Stimulated activated CD4-positive, alpha-beta T cell treated with anti-CD3 and anti-CD28 coated beads, Interleukin-15, amount 100 ng/mL, for 24 hours (primary cell): ENCODE results near the gene NOX3.
"Not testable (repeated sequence)": the region's sequence is repeated elsewhere in the genome, so short reads cannot be mapped to it uniquely, and the experiment has no call there.

Experiments
- DNase-seq: peaks from one replicate; pipeline ENCODE4 v3.0.0-alpha.2; 2020

Gene NOX3

DNA sequence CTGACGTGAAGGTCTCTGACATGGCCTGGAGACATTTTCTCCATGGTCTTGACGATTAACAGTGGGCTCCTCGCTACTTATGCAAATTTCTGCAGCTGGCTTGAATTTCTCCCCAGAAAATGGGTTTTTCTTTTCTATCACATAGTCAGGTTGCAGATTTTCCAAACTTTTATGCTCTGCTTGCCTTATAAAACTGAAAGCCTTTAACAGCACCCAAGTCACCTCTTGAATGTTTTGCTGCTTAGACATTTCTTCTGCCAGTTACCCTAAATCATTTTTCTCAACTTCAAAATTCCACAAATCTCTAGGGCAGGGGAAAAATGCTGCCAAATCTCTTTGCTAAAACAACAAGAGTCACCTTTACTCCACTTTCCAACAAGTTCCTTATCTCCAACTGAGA, 12.9 kb upstream of the NOX3 start:
- DNase-seq, result not testable (repeated sequence)

DNA sequence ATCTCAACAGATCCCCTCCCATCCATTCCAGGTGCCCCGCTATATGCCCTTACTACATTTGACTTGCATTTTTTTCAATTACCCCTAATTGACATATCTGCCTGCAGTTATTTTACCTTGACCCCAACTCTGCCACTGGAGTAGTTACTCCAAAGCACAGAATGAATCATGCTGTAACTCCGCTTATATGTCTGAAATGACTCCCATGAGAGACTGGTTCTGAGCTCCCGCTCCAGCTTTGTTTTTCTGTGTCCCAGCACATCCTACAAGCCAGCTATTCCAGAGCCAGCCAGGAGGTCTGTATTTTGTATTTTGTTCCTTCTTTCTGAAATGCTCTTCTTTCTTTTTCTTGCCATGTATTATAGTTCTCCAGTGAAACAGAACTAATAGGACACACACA, 10.9 kb upstream of the NOX3 start:
- DNase-seq, result no peak

DNA sequence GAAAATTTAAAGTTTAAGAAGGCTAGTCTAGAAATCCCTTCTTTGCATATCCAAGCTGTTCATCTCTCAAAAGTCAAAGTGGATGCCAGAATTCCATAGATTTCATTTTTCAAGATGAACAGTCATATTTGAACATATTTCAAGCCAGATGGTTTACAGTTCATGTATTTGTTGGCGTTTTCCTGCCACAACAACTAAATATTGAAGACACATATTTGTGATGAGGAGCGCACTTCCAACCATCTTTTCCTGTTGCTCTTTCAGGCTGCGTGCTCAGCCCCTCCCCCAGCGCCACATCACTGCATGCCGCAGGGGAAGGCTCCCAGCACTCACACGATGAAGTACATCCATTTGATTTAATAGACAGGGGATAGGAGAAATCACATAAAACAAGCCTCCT, 5.9 kb upstream of the NOX3 start:
- DNase-seq, result no peak

DNA sequence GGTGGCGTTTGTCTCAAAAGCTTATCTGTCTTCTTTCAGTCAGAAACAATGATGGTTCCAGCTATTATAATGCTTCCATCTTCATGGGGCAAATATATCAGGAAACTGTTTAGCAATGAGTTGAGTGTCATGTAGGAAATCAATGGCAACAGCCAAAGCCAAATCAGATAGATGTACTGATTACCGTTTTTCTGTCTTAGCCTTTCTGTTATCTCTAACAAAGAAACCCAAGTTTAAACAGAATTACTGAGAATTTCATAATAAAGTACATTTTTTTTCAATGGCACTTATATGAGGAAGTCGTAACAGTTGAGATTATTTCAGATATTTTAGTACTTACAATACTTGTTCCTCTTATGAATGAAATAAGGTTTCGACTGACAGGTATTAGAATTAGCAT, 1.2 kb downstream of the NOX3 start:
- DNase-seq, result no peak

DNA sequence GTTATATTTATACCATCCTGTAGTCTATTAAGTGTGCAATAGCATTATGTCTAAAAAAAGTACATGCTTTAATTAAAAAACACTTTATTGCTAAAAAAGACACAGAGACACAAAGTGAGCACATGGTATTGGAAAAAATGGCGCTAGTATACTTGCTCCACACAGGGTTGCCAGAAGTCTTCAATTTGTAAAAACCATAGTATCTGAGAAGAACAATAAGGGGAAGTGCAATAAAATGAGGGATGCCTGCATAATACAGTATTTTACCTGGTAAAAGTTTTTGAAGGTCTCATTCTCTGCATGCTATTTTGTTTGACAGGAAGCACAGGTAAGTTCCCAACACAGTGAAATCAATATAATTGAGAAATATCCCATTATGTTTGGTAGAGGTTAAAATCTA, 1.6 kb downstream of the NOX3 start:
- DNase-seq, result no peak

DNA sequence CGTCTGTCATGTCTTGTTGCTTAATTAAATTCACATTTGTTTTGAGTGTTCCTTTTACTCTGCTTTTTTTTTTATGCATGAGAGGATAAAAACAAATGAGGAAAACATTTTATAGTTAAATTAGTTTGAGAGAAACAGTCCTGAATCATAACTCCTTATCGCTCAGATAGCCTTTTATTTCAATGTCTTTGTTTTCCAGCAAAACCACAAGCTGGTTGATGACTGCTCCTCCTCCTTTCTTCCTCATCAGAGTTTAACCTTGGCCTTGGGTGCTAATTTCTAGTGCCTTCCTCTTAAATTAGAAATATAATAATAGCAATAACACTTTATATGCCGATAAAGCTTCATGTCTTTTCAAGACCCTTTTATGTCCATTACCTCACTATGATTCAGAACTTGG, 3.1 kb downstream of the NOX3 start:
- DNase-seq, result no peak

DNA sequence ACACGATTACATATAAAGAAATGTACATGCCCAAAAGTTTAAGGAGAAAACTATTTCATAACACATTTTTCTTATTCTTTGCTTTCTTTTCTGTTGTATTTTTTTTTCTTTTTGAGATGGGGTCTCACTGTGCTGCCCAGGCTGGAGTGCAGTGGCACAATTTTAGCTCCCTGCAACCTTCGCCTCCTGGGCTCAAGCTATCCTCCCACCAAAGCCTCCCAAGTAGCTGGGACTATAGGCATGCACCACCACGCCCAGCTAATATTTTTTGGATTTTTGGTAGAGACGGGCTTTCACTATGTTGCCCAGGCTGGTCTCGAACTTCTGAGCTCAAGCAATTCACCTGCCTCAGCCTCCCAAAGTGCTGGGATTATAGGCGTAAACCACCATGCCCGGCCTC, 4.1 kb downstream of the NOX3 start:
- not testable (repeated sequence) for DNase-seq

DNA sequence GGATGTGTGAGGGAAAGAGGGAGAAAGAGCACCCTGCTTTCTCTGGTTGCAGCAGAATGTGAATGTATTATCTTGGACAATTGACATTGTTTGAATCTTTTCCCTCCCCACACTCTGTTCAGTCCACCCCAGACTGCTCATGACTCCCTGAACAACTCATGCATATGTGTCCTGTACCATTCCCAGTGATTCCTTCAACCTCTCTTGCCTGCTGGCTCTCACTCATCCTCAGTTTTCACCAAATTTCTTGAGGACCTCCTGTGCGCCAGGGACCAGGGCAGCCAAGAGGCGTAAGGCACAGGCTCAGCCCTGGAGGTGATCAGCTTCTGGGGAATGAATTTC, 5.4 kb downstream of the NOX3 start:
- DNase-seq, result no peak

DNA sequence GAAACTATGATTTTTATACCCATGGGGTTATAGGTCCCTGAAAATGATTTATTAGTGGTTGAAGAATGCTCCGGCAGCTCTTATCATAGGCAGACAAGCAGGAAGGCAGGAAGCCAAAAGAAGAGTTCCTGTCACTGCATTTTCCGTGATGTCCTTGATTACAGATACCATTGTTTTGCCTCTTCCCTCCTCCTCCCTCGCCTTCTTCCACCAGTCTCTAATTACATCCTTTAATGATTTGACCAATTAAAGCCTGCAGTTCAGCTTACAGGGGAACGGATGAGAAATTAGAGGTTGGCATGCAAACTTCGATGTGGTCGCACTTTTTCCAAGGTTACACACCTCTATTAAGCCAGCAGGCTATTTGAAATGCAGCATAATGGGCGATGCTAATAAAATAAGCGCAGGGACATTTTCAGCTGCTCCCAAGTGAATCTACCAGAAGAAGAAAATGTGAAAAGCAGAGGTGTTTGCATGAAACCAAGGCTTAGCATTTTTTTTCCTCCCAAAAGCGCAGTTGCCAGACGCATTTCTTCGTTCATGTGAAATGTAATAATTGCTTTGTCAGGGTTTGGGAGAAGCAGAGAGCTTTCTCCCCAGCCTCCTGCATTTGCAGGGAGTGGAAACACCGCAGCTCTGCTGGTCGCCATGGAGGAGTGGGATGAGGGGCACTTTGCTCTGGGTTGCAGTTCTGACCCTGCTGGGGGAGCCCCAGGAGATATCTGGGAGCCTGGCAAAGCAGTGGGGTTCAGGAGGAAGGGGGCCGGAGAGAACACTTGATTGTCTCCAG, 6.0 kb downstream of the NOX3 start:
- DNase-seq, result no peak

DNA sequence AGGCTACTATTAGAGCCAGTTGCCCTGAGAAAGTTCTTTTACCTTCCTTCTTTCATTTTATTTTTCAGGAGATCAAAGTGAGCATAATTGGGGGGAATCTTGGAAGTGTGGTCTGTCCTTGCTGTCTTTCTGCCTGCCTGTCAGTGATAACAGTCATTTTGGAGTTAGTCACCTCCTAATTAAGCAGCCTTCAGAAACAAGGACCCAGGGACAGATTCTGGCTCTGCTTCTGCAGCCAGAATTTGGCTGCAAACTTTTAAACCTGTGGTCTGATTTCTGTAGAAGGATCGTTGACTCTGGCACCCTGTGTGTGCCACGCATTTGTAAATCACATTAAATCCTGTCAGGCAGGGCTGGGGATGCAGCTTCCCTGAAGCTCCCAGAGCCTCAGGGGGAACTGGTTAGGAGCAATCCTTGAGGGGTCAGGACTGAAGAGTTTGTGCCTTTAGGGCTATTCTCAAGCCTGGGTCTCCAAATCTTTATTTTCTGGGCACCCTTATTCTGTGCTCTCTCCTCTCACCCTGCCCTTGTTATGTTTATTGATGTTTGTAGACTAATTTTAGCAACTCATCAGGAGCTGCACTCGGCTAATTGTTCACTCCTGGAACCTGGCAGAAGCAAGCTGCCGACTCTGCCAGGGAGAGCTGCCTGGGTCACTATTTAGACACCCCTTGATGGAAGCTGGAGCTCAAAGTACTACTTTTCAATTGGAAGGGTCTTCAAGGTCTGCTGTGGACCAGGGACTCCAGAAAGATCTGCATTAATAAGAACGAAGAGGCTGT, 6.8 kb downstream of the NOX3 start:
- no peak for DNase-seq

DNA sequence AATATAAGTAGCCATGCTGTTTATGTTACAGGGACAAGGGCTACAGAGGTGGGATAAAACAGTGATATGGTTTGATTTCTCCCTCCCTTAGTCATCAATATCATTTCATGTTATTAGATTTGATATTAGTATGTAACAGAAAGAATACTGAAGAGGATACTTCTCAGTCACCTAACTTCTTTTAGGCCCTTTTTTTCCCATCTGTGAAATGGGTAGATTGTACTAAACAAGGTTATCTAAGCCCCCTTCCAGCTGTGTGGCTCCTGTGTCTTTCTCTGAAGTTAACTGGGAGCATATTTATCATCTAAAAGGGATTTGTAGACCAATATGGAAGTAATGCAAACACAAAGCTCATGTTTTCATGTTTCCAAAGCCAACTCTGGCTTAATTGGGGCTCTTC, 7.7 kb downstream of the NOX3 start:
- DNase-seq, result no peak

DNA sequence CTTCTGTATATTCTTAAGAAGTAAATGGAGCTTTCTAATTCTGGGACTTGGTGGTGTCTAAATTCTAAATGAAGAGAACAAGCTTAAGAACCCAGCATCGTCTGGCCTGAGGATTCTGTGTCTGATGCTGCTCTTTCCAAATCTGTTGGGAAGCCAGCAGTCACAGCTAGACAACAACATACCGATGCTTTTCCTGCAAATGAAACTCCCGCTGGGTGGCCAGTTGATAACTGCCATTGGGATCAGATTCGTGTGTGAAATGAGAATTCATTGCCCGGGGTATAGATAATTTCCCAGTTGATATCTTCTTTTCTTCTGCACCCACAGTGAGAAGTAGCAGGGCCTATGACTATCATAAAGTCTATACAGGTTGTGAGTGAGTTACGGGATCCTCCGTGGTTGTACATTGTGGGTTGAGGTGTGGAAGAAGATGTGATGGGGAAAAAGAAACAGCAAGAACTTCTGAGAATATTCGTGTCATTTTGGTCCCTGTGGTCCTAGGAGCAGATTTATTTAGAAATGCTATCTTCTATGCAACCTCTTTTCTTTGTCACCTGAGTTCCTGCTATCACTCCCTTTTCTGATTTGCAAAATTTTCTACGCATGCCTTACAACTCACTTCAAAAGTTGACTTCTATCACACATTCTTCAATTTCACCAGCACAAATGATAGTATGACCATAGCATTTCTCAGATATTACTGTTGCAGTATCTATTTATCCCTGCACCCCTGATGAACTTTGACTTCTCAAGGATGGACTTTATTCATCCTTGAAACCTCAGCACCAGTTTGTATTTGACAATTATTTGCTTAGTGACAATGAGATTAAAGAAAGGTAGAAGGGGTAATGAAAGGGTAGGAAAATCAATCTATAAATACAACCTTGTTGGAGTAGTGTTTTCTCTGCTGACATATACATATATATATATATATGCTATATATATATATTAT, 10.4 kb downstream of the NOX3 start:
- peak; percentile 18 for DNase-seq

DNA sequence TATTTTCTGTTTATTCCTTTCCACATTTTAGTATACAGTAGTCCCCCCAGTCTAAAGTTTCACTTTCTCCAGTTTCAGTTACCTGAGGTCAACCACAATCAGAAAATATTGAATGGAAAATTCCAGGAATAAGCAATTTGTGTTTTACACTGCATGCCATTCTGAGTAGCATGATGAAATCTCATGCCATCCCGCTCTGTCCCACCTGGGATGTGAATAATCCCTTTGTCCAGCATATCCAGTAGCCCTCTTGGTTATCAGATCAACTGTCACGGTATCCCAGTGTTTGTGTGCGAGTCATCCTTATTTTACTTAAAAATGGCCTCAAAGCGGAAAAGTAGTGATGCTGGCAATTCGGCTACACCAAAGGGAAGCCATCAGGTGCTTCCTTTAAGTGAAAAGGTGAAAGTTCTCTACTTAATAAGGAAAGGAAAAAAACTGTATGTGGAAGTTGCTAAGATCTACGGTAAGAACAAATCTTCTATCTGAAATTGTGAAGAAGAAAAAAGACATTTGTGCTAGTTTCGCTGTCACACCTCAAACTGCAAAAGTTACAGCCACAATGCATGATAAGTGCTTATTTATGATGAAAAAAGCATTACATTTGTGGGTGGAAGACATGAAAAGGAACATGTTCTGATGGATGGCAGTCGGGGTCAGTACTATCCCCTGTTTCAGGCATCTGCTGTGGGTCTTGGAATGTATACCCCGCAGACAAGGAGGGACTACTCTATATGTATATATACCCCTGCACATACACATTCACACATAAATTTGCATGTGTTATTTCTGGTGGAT, 11.3 kb downstream of the NOX3 start:
- no peak for DNase-seq

DNA sequence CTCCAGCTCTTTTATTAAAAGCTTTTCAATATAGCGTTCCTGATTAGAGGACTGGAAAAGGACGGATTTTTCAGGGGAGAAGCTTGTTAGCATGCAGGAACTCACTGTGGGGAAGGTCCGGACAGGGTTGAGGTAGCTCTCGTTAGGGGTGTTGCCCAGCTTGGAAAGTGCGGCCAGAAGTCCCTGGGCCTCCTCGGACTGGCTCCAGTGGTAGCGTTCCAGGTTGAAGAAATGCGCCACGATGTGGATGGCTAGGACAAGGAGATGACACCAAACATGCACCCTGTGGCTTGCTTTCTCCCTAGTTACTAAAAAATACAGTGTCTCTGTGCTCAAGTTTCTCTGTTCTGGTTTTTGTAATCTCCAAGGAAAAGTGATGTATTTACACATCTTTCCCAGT, 12.5 kb downstream of the NOX3 start:
- DNase-seq, result no peak

DNA sequence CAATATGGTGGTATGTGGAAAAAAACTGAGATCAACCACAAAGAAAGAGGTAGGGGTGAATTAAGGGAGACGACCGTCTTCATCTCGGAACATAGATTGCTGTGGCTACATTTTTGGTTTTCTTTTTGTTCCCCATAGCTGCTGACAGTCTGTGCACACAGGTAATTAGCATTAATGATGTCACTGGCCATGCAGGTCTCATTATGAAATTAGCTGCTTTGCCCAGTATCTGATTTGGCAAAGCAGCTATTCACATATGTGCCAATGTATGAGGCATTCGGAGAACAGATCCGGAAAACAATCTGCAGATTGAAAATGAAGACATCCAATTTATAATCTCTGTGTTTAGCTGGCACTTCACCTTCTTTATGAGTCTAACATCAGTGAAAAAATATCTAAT, 13.1 kb downstream of the NOX3 start:
- DNase-seq, result no peak

DNA sequence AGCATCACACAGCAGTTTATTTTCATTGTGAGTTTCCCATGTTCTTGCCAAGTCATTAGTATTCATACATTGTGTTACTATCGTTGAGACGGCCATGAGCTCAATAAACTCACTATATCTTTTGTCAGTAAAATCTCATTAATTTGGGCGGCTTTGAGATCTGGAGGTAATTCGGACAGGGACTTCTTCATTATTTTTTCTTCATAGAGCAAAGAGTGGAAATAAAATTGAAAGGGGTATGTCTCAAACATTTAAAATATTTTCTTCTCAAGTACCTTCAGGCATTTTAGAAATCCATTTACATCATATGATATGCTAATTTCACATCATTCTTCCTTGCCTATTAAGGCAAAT, 14.6 kb downstream of the NOX3 start:
- no peak for DNase-seq

DNA sequence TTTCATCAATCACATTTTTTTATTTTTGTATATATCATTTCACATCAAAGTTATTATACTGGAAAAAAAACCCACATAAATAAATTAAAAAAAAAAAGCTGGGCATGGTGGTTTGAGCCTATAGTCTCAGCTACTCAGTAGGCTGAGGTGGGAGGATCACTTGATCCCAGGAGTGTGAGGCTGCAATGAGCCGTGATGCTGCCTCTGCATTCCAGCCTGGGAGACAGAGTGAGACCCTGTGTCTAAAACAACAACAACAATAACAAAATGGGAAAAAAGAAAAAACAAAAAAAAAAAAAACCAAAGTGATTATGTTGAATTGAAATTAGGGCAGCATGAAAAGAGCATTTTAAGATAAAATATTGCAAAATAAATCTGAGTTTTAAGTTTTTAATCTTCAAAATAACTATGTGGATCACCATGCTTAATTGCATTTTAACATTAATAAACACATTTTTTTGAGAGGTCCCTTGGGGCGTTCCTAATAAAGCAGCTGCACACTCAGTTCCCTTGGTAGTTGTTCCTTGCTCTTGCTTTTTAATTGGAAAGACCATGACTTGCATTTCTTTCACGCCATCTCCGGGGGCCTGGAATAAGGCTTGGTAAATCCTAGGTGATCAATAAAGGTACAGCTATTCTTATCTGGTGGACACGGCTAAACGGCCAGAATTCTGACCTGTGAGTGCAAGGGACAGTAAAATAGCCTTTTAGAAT, 15.1 kb downstream of the NOX3 start:
- DNase-seq, result no peak

DNA sequence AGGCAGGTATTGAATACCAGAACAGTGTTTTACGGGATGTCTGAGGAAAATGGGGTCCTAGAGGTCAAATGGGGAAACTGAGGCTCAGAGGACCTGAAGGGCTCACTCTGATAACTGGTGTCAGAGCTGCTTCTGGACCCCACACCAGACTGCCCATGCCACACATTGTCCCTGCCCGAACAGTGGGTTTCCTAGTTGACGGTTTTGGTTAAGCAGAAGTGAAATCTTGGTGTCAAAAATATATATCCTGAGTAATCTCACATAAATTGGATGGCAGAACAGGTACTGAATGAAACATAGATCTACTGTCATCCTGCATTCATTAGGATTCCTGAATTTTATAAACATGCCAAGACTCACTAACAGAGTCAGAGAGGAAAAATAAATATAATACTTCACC, 16.3 kb downstream of the NOX3 start:
- no peak for DNase-seq

DNA sequence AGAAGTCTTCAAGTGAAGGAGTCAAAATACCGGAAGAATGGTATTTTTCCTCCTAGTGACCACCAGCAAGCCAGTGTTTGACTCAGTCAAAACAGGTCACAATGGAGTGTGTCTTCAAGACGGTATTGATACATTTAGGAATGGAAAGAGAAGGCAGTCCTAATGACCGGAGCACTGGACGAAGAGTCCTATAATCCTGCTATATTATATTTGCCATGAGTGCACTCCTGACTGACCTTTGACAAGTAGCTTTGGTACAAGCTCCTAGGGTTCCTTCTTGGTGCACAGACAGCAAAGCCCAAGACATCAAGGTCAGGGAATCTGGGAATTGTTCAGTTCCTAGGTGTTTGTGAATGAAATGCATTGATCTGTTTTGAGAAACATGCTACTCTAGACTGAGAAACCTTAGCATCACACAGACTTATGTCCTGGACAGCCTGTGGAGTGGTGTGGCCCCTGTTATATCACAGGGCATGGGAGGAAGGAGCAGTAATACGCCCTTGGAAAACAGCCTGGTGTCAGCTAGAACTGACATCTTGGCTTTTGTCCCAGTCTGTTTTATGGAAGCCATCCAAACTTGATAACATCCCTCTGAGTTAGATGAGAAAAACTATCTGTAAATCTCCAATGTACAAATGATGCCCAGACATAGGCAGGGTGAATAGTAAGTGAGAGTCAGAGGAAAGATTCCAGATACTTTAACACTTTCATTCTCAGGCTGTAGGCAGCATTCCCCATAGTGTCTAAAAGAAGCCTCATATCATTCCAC, 18.5 kb downstream of the NOX3 start:
- no peak for DNase-seq

DNA sequence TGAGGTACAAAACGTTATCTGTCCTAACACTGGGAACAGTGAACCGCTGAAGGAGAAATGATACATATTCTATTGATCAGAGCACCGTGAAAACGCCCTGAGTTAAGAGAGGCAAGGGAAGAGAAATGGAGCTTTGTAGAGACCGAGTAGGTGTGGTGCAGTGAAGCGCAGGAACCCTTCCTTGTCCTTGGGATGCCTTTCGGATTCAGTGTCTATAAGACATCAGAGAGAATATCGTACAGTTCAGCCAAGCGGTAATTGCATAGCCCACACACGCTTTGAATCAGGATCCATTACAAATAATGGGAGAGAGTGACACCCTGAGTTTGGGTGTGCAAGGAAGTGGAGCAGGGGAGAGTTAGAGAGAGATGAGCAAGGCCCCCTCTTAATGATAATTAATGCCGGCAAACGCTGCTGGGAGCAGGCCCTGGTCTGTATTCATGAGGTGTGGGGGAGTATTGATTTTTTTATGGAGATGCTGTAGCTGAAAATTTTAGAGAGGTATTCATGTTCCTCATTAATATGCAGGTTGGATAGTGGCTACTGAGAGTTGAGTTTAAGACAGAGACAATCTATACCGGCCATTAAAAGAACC, 20.7 kb downstream of the NOX3 start:
- DNase-seq, result no peak

DNA sequence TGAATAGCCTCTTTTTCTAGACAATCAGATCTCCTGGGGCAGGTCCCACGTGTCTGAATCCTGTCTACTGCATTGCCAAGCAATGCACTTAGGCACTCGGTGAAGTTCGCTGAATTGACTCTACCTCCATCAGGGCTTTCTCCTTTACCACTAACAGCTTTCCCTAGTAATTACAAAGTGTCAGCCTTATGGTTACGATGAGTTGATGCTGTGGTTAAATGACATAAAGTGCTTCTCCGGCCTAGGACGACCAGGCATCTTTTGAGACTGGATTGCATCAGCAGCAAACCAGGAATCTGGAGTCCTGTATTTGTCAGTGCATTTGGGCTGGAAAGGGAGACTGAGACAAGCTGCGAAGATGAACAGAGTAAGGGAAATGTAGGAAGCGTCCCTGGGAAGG, 21.5 kb downstream of the NOX3 start:
- DNase-seq, result no peak
